ENCODE results near the gene TADA2B. TPM values are rescaled to one million over a fixed set of nuclear protein-coding genes. Genes with fewer than 3 reads are reported as not detected.

TADA2B gene
- total and polyA plus RNA-seq, 2 of the 4 experiments (the other 2 are of a cell fraction), result 6.1 to 8.6 TPM

GRCh38 chr4:7020856-7021255 is 22.3 kb upstream of the TADA2B start:
- peaks cover 41% of the 10 kb centered on the region for H3K36me3 ChIP-seq (ENCODE audit: control insufficient read depth, insufficient read depth, low read length)
- H3K79me1 ChIP-seq (ENCODE audit: low read depth in 1 of 2, low read length in 2 of 2), result peaks cover 25 to 58% of the 10 kb centered on the region in 2 experiments
- intact Hi-C loops (cut with micrococcal nuclease), result no loop called here
- no peak overlapping the region for H4K5ac ChIP-seq (ENCODE audit: low read depth, low read length)
- no peak overlapping the region for H3K56ac ChIP-seq (ENCODE audit: extremely low read depth, insufficient read depth, low read length)
- 0 out of 2 replicates have a peak overlapping the region, but pooled peaks have one; percentile 12 for H3K14ac ChIP-seq (replicated peaks; ENCODE audit: low read depth, low read length)
- no peak overlapping the region; the same call in 1 of the 2 replicates for H3K23ac ChIP-seq (ENCODE audit: low read depth, low read length)
- H2AK9ac ChIP-seq (replicated peaks; ENCODE audit: low read depth, low read length, poor library complexity), result peak overlapping the region; percentile 85
- dilution Hi-C loops (cut with HindIII; ENCODE audit: low sequenced_read_pairs, unreplicated experiment), result no loop called here
- H4K91ac ChIP-seq (ENCODE audit: insufficient read depth, low read depth, low read length), result peak overlapping the region; percentile 92
- no peak overlapping the region for H3K9ac ChIP-seq (ENCODE audit: low read depth, low read length)
- H2AFZ ChIP-seq (replicated peaks; ENCODE audit: low read length, poor library complexity), result no peak overlapping the region
- POLR2A ChIA-PET (ENCODE audit: unreplicated experiment), result no interaction called here
- no peaks in the 10 kb centered on the region for H3K27me3 ChIP-seq (ENCODE audit: control insufficient read depth, insufficient read depth, low read length)
- no peak for ATAC-seq (ENCODE audit: low read depth)
- in situ Hi-C loops (cut with MboI; ENCODE audit: low sequenced_read_pairs), result no loop called here
- no peak overlapping the region for H3K4me3 ChIP-seq (ENCODE audit: insufficient read depth, low read depth, low read length)
- H4K8ac ChIP-seq (ENCODE audit: low read depth in 2 of 2, low read length in 2 of 2), result peak overlapping the region; percentile 81 to 96; a peak in 2 of 4 replicates
- TF ChIP-seq CHD1 (IDR thresholded peaks at IDR 0.05; ENCODE audit: low read depth, low read length) (no peak), POLR2A (IDR thresholded peaks at IDR 0.05; ENCODE audit: low read depth, low read length) (no peak), RAD21 (IDR thresholded peaks at IDR 0.05; ENCODE audit: low read length) (no peak), SMC3 (IDR thresholded peaks at IDR 0.05; ENCODE audit: low read depth, low read length) (no peak), BHLHE40 (IDR thresholded peaks at IDR 0.05; ENCODE audit: low read depth, low read length) (no peak), MAFK (IDR thresholded peaks at IDR 0.05; ENCODE audit: low read depth, low read length) (no peak), ELK1 (IDR thresholded peaks at IDR 0.05; ENCODE audit: borderline replicate concordance, low read depth, low read length) (no peak), MAZ (IDR thresholded peaks at IDR 0.05; ENCODE audit: borderline replicate concordance, low read depth, low read length) (no peak), RFX5 (IDR thresholded peaks at IDR 0.05; ENCODE audit: low read depth, low read length) (no peak), FOS (IDR thresholded peaks at IDR 0.05; ENCODE audit: low read depth, low read length) (no peak)
- TF ChIP-seq, protein P1, sequence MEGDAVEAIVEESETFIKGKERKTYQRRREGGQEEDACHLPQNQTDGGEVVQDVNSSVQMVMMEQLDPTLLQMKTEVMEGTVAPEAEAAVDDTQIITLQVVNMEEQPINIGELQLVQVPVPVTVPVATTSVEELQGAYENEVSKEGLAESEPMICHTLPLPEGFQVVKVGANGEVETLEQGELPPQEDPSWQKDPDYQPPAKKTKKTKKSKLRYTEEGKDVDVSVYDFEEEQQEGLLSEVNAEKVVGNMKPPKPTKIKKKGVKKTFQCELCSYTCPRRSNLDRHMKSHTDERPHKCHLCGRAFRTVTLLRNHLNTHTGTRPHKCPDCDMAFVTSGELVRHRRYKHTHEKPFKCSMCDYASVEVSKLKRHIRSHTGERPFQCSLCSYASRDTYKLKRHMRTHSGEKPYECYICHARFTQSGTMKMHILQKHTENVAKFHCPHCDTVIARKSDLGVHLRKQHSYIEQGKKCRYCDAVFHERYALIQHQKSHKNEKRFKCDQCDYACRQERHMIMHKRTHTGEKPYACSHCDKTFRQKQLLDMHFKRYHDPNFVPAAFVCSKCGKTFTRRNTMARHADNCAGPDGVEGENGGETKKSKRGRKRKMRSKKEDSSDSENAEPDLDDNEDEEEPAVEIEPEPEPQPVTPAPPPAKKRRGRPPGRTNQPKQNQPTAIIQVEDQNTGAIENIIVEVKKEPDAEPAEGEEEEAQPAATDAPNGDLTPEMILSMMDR (conservative IDR thresholded peaks at IDR 0.05; ENCODE audit: low read depth, low read length), result no peak
- H3K9me1 ChIP-seq (ENCODE audit: insufficient read depth, low read length), result peaks cover 20% of the 10 kb centered on the region
- H3K18ac ChIP-seq (ENCODE audit: low read depth, low read length), result no peak overlapping the region
- H3K4ac ChIP-seq (ENCODE audit: low read depth, low read length), result peak overlapping the region; percentile 89
- WGBS, 2 experiments (ENCODE audit: extremely low coverage in 2 of 2, insufficient read length in 1 of 2), result 100% methylated on average over 3 of the region's 11 CpGs; no CpG with 5 or more reads in 1 of the 2 experiments
- peak overlapping the region; percentile 82 for H2BK5ac ChIP-seq (ENCODE audit: low read depth, low read length, poor library complexity, severe bottlenecking)
- peak overlapping the region; percentile 97 for H2BK120ac ChIP-seq (ENCODE audit: low read depth, low read length)
- H4K20me1 ChIP-seq (ENCODE audit: insufficient read depth, low read length), result no peaks in the 10 kb centered on the region
- H2BK15ac ChIP-seq (ENCODE audit: low read depth, low read length), result peak overlapping the region; percentile 56; the same call in 2 of the 3 replicates
- peak overlapping the region; percentile 61 for H2BK20ac ChIP-seq (ENCODE audit: low read depth, low read length)
- no peaks in the 10 kb centered on the region for H3K9me3 ChIP-seq (ENCODE audit: control insufficient read depth, insufficient read depth, low read length)
- H2AK5ac ChIP-seq (ENCODE audit: low read depth, low read length), result peak overlapping the region; percentile 82; the same call in 1 of the 2 replicates
- H3K4me2 ChIP-seq (ENCODE audit: low read depth, low read length), result no peak overlapping the region
- no peak for DNase-seq
- peak overlapping the region; percentile 22; the same call in 1 of the 2 replicates for H3K27ac ChIP-seq (ENCODE audit: insufficient read depth, low read length)
- CTCF ChIA-PET, result interaction anchor here (1.2 kb wide), 1 partner anchor 9 kb away, joined by 10 read pairs; no protein-coding TSS in a partner anchor
- H3K4me1 ChIP-seq (ENCODE audit: control insufficient read depth, insufficient read depth, low read length), result peaks cover 8% of the 10 kb centered on the region
- BruUV-seq (replicated peaks), result no TSS peak

Data from IMR-90 (cell line).